ENCODE measurements around the gene ZNF503. TPM values are rescaled to one million over a fixed set of nuclear protein-coding genes. Genes with fewer than 3 reads are reported as not detected.
"Not testable (repeated sequence)": the region's sequence is repeated elsewhere in the genome, so short reads cannot be mapped to it uniquely, and the experiment has no call there.

Gene ZNF503
- total and polyA plus RNA-seq, 2 of the 8 experiments (the other 6 are each of a cell fraction or from before 2014, with no cell fraction given), result 0.03 to 0.13 TPM

DNA sequence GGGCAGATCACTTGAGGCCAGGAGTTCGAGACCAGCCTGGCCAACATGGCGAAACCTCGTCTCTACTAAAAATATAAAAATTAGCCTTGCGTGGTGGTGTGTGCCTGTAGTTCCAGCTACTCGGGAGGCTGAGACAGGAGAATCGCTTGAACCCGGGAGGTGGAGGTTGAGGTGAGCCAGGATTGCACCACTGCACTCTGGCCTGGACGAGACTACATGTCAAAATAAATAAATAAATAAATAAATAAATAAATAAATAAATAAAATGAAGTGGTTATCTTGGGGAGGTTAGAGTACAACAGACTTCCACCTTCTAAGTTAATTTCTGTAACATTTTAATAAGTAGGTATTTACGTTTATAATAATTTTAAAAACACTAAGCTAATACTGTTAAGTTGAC lies 31.7 kb downstream of the ZNF503 start:
- H4K5ac ChIP-seq (ENCODE audit: insufficient read length, low read depth, low read length); H3K36me3 ChIP-seq (ENCODE audit: control insufficient read depth in 2 of 4, insufficient read depth in 4 of 4, low read length in 3 of 4); H3K18ac ChIP-seq (ENCODE audit: extremely low read depth, low read length); H2AK5ac ChIP-seq (ENCODE audit: low read depth, low read length); DNase-seq (ENCODE audit: low read depth in 1 of 2, low spot score in 2 of 2); H3K4ac ChIP-seq (replicated peaks; ENCODE audit: insufficient read length, low read depth, low read length); H2BK12ac ChIP-seq (ENCODE audit: low read depth, low read length); H3K27ac ChIP-seq (ENCODE audit: low read depth, low read length); H3K56ac ChIP-seq (replicated peaks; ENCODE audit: insufficient read length, low read depth, low read length); H3K4me3 ChIP-seq (ENCODE audit: extremely low read depth in 1 of 4, insufficient read depth in 2 of 4, low read depth in 3 of 4, low read length in 4 of 4); H2BK120ac ChIP-seq (replicated peaks; ENCODE audit: low read depth, low read length); H4K91ac ChIP-seq (replicated peaks; ENCODE audit: insufficient read length, low read length); H3K23ac ChIP-seq (ENCODE audit: insufficient read length); H2BK15ac ChIP-seq (ENCODE audit: low read length); H2BK20ac ChIP-seq (ENCODE audit: low read length); FAIRE-seq; POLR2A ChIA-PET (ENCODE audit: partially characterized antibody); H3K4me2 ChIP-seq (ENCODE audit: insufficient read depth in 1 of 2, low read depth in 2 of 2, low read length in 2 of 2); CTCF ChIA-PET (ENCODE audit: partially characterized antibody); H3K14ac ChIP-seq (ENCODE audit: insufficient read length); H3K79me2 ChIP-seq (ENCODE audit: control insufficient read depth in 1 of 2, insufficient read depth in 2 of 2, low read length in 2 of 2); H3K9ac ChIP-seq (replicated peaks in 1 of 4; ENCODE audit: extremely low read depth in 1 of 4, low read depth in 3 of 4, low read length in 3 of 4); H3K9me3 ChIP-seq (ENCODE audit: insufficient read depth in 2 of 2, low read depth in 1 of 2, low read length in 1 of 2); H4K8ac ChIP-seq (ENCODE audit: extremely low read depth, insufficient read depth, low read length); H2AFZ ChIP-seq (ENCODE audit: low read length); H3K79me1 ChIP-seq (ENCODE audit: low read depth, low read length); H3K27me3 ChIP-seq (replicated peaks in 1 of 4; ENCODE audit: control insufficient read depth in 3 of 4, extremely low read depth in 1 of 4, insufficient read depth in 3 of 4, low read length in 3 of 4); H2BK5ac ChIP-seq (ENCODE audit: low read depth, low read length); H3K4me1 ChIP-seq (replicated peaks in 1 of 4; ENCODE audit: control insufficient read depth in 3 of 4, insufficient read depth in 4 of 4, low read length in 3 of 4); H3K23me2 ChIP-seq (ENCODE audit: low read depth, low read length); H4K20me1 ChIP-seq (replicated peaks in 1 of 2; ENCODE audit: control insufficient read depth in 1 of 2, insufficient read depth in 2 of 2, low read length in 2 of 2): not testable (repeated sequence)
- WGBS, 2 experiments (ENCODE audit: extremely low coverage in 1 of 2, insufficient coverage in 1 of 2, insufficient read length in 1 of 2, insufficient replicate concordance in 2 of 2, low coverage in 1 of 2, low lambda C conversion rate in 2 of 2, missing lambda C conversion rate in 1 of 2), result 90% methylated on average over 9 of the region's 9 CpGs; no CpG with 5 or more reads in 1 of the 2 experiments
